Limb (tissue), 2 donors: ENCODE data around the gene RNF175.

Experiments
- DNase-seq, 2 donors: peaks; one replicate each; pipeline ENCODE4 v3.0.0-alpha.2; 2016; ENCODE audit errors: extremely low spot score in 2 of 2

RNF175 gene

GRCh38 chr4:153759407-153760316 lies at the start of gene RNF175:
TSS of gene RNF175 (minus strand) at chr4:153760024. CDS start at chr4:153759862, 162 bp downstream.
- peak in 1 of 2 donors; percentile 73 for DNase-seq

GRCh38 chr4:153809307-153809706 lies 49.5 kb upstream of the RNF175 start:
- DNase-seq = no peak

DNA sequence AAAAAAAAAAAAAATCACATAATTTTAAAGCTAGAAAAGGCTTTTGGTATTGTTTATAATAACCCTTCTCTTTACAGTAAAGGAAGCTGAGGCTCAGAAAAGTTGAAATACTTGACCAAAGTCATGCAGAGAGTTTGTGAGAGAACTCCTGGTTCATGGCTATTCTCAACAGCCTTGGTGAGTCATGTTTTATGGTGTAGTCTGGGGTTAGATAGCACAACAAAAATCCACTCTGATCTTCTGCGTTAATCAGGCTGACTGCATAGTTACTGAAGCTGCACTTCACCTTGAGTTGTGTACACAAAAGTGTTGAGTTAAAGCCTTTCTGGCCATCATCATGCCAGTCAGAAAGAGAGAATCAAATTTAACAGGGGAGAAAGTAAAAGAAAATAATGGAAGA lies 48.4 kb upstream of the RNF175 start:
- no peak for DNase-seq

GRCh38 chr4:153806073-153806472 lies 46.2 kb upstream of the RNF175 start:
- DNase-seq = no peak

GRCh38 chr4:153804722-153805121 lies 44.9 kb upstream of the RNF175 start:
- DNase-seq = no peak

GRCh38 chr4:153799694-153800074 lies 39.9 kb upstream of the RNF175 start:
- no peak for DNase-seq

DNA sequence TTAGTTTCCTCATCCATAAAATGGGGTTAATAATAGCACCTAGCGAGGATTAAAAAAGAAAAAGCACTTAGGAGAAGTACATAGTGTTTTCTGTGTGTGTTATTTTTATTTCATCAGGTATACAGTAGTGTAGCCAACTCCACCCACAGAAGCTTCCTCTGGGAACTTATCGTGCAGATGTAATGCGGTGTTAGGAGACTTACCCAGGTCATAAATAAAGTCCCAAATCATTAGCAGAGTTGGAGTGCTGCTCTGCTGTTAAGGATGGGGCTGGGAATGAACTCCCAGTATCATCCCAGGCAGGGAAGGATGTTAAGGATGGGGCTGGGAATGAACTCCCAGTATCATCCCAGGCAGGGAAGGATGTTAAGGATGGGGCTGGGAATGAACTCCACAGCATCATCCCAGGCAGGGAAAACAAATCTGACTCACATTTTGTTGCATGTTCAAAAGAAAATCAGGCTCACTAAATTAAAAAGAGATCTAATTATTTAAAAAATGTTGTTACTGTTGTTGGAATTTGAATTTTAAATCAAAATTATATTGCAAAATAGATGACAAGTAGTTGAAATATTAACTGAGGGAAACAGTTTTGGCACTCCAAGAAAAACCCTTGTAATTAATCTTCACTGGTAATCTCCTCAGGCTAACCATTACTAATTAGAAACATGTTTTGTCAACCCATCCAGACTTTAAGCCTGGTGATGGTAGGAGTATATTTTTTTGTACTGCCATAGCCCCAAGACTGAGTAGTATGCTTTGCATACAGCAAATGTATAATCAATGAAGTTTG lies 39.3 kb upstream of the RNF175 start:
- no peak for DNase-seq

GRCh38 chr4:153798420-153798819 lies 38.6 kb upstream of the RNF175 start:
- no peak for DNase-seq

- DNase-seq = no peak
These were observed 34.2 kb upstream of the RNF175 start for GRCh38 chr4:153794006-153794405.

- no peak for DNase-seq
These were observed 32.9 kb upstream of the RNF175 start for GRCh38 chr4:153792618-153793247.

DNA sequence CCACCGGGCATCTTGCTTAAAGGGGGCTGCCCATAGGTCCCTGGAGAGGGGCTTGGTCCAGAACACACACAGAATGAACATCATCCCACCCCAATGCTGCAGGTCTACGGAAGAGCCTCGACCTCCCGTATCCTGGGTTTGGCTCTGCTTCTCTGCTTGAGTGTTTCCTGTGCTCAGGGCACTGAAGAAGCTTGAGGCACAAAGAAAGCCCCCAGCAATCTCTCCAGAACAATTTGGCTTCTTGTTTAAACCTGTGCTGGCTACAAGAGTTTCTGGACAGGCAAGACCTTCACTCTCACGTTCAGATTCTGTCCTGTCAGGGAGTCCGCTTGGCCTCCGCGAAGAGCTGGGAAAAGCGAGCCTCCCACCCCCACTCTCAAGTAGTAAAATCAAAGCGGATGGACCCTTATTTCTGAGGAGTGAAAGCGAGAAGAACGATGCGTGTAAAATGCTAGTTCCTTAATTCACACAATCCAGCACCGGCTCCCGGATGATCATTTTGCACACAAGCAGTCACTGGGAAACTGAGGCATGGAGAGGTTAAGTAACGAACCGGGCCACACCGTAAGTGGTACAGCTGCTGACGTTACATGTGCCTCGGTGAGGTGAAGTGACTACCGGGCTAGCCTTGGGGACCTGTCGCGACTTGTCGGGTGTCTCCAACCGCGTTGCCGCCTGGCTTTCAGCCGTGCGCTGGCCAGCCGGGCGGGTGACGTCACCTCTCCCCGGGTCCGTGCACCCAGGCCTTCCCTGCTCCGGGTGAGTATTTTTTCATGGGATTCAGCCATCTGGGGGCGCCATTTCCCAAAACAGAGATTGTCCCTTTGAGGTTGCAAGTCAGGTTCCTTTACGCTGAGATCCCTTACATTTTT lies 32.2 kb upstream of the RNF175 start:
- peak; percentile 71 to 89 for DNase-seq

DNA sequence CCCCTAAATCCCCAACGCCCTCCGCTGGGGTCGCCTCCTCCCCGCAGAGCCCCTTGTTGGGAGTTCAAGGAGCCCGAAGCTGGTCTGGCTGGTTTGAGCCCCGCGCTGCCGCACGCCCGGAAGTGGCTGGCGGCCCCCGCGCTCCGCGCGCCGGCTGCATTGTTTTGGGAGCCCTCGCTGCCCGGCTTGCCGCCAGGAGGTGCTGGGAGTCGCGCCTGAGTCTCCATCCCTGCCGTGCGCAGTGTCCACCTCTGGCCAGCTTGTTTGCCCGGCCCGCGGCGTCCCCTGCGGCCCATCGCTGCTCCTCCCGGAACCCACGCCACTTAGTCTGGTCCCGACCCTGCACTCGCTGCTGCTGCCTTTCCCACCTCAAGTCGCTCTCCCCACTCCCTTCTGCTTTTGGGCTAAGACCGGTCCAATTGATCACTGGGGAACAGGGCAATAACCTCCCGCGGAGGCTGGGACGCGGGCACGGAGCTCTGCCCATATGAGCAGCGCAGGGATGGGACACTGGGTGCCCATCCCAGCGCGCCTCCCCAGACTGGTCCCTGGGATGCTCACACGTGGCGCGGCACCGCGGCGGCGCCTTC lies 31.2 kb upstream of the RNF175 start:
- DNase-seq = peak in 1 of 2 donors; percentile 75

DNA sequence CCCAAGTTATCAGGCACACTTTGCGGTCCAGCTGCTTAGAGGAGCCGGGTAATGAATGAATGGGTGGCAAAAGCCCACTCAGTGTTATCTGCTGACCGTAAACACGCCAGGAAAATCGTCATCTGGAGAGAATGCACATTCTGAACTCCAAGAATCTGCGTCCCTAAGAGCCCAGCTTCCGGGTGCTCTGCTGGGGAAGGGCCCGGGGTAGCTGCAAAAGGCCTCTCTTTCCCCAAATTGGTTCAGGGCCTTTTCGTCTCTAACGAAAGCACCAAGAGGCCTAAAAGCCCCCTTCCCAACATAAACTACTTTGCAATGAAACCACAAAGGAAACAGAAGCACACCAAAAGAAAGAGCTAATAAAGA lies 30.7 kb upstream of the RNF175 start:
- no peak for DNase-seq

GRCh38 chr4:153789741-153790499 lies 30.1 kb upstream of the RNF175 start:
- DNase-seq = peak in 1 of 2 donors; percentile 65

GRCh38 chr4:153788413-153789276 lies 28.8 kb upstream of the RNF175 start, which contains the start of gene SFRP2:
TSS of gene SFRP2 (minus strand) at chr4:153789083. CDS start at chr4:153788835, 248 bp downstream.
- DNase-seq = peak in 1 of 2 donors; percentile 81

DNA sequence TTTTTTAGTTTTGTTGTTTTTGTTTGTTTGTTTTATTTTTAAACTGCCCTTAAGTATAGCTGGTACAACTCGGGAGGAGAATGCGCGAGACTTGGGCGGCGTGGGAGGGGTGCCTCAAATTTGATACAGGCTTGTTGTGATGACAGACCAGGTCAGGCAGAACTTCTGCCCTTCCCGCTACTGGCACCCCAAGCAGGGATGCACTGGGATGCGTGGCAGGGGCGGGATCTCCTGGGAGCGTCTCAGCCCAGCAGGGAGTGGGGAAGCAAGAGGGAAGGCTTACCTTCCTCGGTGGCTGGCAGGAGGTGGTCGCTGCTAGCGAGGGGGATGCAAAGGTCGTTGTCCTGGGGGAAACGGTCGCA lies 28.2 kb upstream of the RNF175 start:
- DNase-seq = peak in 1 of 2 donors; percentile 52

DNA sequence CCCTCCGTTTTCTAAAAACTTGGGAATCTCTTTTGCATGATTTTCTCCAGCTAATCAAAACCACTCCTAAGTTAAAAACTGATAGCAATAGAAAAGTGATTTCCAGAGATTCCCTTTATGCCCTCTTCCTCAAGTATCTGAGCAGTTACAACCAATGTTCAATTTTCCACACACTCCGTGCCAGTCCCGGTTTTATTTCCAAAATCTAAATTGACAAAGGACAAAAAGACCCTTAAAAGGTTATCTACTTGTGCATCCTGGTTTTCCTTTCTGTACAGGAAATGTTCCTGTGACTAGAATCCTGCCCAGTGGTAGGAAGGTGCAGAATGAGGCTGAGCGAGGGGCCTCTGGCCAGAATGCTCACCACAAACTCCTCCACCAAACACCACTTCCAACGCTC lies 27.8 kb upstream of the RNF175 start:
- no peak for DNase-seq

GRCh38 chr4:153787061-153787560 lies 27.3 kb upstream of the RNF175 start:
- no peak for DNase-seq
